DOHH2 (cell line): ENCODE results near the gene ALX3.

ENCODE experiments used
- CTCF ChIP-seq: fragments of 200-600 bp; sonication (generic); IDR thresholded peaks from one replicate; pipeline ENCODE4 v1.5.1; 2014; ENCODE audit warnings: antibody characterized with exemption, mild to moderate bottlenecking, low read depth, low read length; ENCODE audit not compliant: poor library complexity, severe bottlenecking
- EZH2phosphoT487 ChIP-seq: fragments of 200-600 bp; sonication (generic); IDR thresholded peaks from 2 replicates; pipeline ENCODE4 v1.6.1; 2017; ENCODE audit warnings: borderline replicate concordance, mild to moderate bottlenecking, antibody characterized with exemption, low read length, moderate library complexity, mixed read lengths

GRCh38 chr1:110043016-110043415 lies 27.5 kb downstream of the ALX3 start:
- no peak for TF ChIP-seq CTCF
- no peak for TF ChIP-seq EZH2phosphoT487
